ENCODE results near the gene PEPD. TPM values are rescaled to one million over a fixed set of nuclear protein-coding genes. Genes with fewer than 3 reads are reported as not detected.

The PEPD gene
- total RNA-seq, 2 experiments from 2014 or later = 23.5 to 26.2 TPM

DNA sequence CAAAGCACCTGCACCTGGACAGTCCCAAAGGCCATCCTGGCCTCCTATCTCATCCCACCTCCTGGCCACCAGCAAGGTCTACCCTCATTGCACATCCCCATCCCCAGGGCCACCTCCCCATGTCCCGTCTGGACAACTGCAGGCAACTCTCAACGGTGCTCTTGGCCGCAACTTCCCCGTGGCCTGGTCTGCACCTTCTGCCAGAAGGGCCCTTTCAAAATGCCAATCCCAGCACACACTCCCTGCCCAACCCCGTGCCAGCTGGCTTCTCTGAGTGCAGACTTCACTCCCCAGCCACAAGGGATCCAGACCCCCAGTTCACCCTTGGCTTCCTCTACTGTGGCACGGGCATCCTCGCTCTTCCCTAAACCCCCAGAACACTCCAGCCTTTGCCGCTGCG, 8.2 kb downstream of the PEPD start:
- POLR2A ChIA-PET = interaction anchor here (0.6 kb wide), 1 partner anchor 283 kb away, joined by 3 read pairs; no protein-coding TSS in a partner anchor
- Mint-ChIP-seq H3K27ac (no peak overlapping the region), H3K27me3 (no peaks in the 10 kb centered on the region), H3K9me3 (no peaks in the 10 kb centered on the region), H3K36me3 (no peaks in the 10 kb centered on the region), H3K4me3 (no peak overlapping the region), H3K4me1 (peaks cover 5% of the 10 kb centered on the region)
- DNase-seq (no peak), ATAC-seq (ENCODE audit: low read depth) (no peak)

DNA sequence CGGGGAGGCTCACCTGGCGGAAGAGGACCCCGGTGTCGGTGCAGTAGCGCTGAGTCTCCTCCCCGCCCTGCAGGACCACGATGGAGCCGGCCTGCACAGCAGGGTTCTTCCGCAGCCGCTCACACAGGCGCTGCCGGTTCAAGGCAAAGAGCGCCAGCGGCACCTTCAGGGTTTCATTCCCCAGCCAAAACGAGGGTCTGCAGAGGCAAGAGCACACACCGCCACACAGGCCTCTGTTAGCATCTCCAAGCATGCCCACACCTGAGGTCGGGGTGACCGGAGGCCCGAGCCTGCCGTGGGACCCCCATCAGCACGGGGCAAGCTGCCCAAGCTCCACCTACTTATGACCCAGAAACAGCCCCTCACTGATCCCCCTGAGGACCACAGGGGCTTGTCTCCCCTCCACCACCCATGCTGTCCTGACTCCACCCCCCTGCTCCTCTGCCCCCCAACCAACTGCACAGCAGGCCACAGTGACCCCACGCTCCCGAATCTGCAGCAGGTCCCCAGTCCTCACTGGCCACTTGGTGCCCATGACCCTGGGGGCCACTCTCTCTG, 8.9 kb downstream of the PEPD start:
- ATAC-seq (ENCODE audit: low read depth) = no peak
- H3K9me3 Mint-ChIP-seq = no peaks in the 10 kb centered on the region

DNA sequence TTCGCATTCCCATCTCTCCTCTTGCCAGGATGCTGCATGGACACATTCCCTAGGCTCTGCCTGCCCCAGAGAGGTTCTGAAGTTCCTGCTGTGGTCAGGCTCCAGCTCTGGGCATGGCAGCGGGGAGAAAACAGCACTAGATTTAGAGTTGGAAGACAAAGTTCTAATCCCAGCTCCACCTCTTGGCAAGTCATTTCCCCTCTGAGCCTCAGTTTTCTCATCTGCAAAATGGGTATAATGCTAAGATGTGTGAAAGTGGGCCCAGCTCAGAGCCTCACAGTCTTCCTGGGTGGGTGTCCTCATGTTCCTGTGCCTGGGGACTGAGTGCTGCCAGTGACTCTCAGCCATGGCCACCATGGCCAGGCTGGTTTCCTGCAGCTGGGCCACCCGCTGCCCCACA, 9.6 kb downstream of the PEPD start:
- POLR2A ChIA-PET = no interaction called here

More for the DNA sequence above, 8.9 kb downstream of the PEPD start:
- Mint-ChIP-seq H3K27ac (no peak overlapping the region), H3K36me3 (no peaks in the 10 kb centered on the region), H3K4me1 (peaks cover 5% of the 10 kb centered on the region), H3K4me3 (no peak overlapping the region), H3K27me3 (no peaks in the 10 kb centered on the region)
- POLR2A ChIA-PET = no interaction called here
- DNase-seq = no peak

DNA sequence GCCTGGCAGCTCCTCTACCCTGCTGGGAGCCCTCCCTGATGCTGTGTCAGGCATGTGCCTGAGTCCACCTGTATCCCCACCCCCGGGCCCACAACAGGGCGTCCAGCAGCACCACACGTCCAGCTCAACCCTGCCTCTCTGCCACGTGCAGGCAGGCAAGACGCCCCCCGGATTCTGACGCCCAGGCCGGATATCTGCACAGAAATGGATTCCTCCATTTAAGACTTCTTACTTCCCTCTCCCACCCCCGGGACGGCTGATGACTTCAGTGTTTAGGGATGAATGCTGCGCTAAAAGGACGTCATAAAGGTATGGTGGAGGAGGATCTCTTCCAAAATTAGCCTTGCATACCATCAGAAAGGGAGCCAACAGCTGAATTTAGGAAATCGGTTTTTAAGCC, 10.2 kb downstream of the PEPD start:
- DNase-seq (no peak), ATAC-seq (ENCODE audit: low read depth) (no peak)
- H3K36me3 Mint-ChIP-seq = no peaks in the 10 kb centered on the region
- H3K27ac Mint-ChIP-seq = no peak overlapping the region
- no peaks in the 10 kb centered on the region for H3K27me3 Mint-ChIP-seq
- POLR2A ChIA-PET = no interaction called here
- peaks cover 5% of the 10 kb centered on the region for H3K9me3 Mint-ChIP-seq
- peaks cover 6% of the 10 kb centered on the region for H3K4me1 Mint-ChIP-seq
- no peak overlapping the region for H3K4me3 Mint-ChIP-seq

More for the DNA sequence above, 9.6 kb downstream of the PEPD start:
- Mint-ChIP-seq H3K9me3 (no peaks in the 10 kb centered on the region), H3K27ac (no peak overlapping the region), H3K4me3 (no peak overlapping the region), H3K4me1 (peaks cover 5% of the 10 kb centered on the region), H3K27me3 (no peaks in the 10 kb centered on the region), H3K36me3 (no peaks in the 10 kb centered on the region)
- ATAC-seq (ENCODE audit: low read depth) (no peak), DNase-seq (no peak)

DNA sequence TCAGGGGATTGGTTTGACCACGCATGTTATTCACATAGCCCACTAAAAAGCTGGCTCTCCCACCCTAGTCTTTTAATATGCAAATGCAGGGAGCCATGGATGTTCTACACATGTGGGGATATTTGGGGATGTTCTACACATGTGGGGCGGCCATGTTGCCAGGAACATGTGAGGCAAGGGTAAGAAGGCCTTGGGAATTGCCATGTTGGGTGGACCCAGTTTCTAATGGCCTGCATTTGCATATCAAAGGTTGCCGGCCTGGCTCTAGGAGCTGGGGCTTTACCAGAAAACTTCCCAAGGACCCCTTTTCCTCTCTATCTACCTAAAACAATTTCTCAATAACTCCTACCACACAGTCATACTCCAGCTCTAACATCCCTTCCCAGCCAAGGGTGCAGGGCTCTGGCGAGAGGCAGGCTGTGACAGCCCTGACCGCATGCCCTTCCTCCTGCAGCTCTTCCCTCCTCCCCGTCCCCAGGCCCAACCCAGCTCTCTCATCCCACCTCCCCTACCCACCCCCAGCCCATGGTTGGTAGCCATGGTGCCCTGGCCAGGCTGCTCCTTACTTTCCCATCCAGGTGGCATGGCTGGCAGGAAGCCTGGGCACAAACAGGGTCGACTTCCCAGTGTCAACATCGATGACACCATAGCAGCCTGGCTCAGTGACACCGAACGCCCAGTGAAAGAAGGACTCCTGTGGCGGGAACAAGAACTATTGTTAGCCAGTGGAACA, 11.0 kb downstream of the PEPD start:
- H3K36me3 Mint-ChIP-seq = peaks cover 2% of the 10 kb centered on the region
- POLR2A ChIA-PET = no interaction called here
- peaks cover 9% of the 10 kb centered on the region for H3K9me3 Mint-ChIP-seq
- no peaks in the 10 kb centered on the region for H3K27me3 Mint-ChIP-seq
- H3K4me1 Mint-ChIP-seq = peaks cover 6% of the 10 kb centered on the region
- H3K4me3 Mint-ChIP-seq = no peak overlapping the region
- DNase-seq = no peak
- H3K27ac Mint-ChIP-seq = no peak overlapping the region
- no peak for ATAC-seq (ENCODE audit: low read depth)

DNA sequence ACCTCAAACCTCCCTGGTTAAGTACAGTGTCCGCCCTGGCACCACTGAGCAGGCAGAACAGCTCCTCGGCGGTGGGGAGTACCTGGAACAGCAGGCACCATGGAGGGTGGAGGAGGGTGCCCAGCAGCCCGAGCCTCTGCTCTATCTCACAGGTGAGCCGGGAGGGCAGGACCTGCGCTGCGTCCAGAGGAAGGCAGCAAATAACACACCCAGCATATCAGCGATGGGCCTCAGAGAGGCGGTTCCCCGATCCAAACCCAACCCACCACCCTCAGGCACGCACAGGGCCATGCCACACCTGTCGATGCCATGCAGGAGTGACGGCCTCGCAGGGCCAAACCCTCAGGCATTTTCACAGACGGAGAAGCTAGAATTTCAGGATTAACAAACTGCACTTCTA, 11.8 kb downstream of the PEPD start:
- H3K4me1 Mint-ChIP-seq = peaks cover 4% of the 10 kb centered on the region
- no peak for ATAC-seq (ENCODE audit: low read depth)
- H3K27me3 Mint-ChIP-seq = no peaks in the 10 kb centered on the region
- no peak overlapping the region for H3K27ac Mint-ChIP-seq
- no peak for DNase-seq
- POLR2A ChIA-PET = no interaction called here
- H3K4me3 Mint-ChIP-seq = no peak overlapping the region
- peaks cover 2% of the 10 kb centered on the region for H3K36me3 Mint-ChIP-seq
- peaks cover 9% of the 10 kb centered on the region for H3K9me3 Mint-ChIP-seq

DNA sequence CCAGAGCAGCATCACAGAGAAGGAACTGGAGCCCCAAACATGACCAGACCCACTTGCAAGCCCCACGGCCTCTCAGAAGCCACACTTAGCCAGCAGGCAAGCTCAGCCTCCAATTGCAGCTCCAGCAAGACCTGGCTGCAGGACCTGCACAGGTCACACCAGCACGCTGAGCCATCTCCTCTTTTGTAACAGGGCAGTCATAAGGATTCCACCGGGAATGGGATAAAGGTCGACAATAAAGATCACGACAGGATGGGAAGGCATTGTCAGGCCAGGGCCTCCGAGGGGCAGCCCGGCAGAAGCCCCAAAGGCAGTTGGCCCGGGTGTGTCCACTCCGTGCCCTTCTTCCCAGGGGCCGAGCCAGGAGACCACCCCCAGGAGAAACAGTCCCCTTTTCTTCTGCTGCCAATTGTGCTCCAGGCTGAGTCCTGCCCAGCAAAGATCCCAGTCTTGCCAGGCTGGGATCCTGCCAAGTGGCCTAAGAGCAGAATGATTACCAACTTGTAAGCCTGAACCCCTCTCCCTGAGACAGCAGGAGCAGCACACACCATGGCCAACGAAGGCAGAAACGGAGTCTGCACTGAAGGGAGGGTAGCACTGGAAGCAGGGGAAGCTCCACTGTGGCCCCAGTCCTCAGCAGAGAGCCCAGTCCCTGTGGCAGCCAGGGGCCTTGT, 12.5 kb downstream of the PEPD start:
- H3K36me3 Mint-ChIP-seq = peaks cover 2% of the 10 kb centered on the region
- no peak for ATAC-seq (ENCODE audit: low read depth)
- H3K27me3 Mint-ChIP-seq = no peaks in the 10 kb centered on the region
- peaks cover 3% of the 10 kb centered on the region for H3K4me1 Mint-ChIP-seq
- peaks cover 9% of the 10 kb centered on the region for H3K9me3 Mint-ChIP-seq
- no peak for DNase-seq
- H3K4me3 Mint-ChIP-seq = no peak overlapping the region
- H3K27ac Mint-ChIP-seq = no peak overlapping the region
- POLR2A ChIA-PET = no interaction called here

DNA sequence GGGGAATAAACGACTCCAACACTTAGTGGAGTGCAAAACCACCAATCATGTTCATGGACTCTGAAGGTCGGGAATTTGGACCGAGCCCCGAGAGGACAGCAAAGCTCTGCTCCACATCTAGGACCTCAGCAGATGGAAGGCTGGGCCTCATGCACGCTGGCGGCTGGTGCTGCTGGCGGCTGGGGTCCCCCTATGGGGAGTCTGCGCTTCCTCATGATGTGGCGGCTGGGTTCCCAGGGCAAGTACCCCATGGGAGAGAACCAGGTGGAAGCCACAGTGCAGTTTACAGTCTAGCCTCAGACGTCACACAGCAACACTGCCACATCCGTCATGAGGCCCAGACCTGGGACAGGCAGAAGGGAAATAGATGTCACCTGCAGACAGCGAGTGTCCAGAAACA, 13.2 kb downstream of the PEPD start:
- Mint-ChIP-seq H3K36me3 (peaks cover 2% of the 10 kb centered on the region), H3K4me1 (peaks cover 3% of the 10 kb centered on the region), H3K4me3 (no peak overlapping the region), H3K27ac (no peak overlapping the region), H3K27me3 (no peaks in the 10 kb centered on the region), H3K9me3 (peaks cover 9% of the 10 kb centered on the region)
- ATAC-seq (ENCODE audit: low read depth) = no peak
- POLR2A ChIA-PET = no interaction called here
- no peak for DNase-seq

DNA sequence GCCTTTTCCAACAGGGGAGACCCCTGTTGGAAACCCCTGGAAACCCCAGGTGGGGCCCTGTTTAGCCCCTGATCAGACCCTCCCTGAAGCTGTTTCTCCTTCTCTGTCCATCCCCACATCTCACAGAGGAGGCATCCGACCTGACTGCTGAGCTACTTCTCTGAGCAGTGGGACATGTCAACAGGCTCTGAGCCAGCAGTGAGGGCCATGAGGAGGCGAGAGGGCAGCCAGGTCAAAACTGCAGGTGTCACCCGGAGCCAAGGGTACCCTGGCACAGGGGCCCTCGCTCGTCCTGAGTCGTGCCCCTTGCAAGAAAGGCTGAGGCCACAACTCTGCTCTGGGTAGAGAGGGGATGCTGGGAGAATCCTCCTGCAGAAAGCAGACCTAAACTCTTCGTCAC, 13.6 kb downstream of the PEPD start:
- no peak for ATAC-seq (ENCODE audit: low read depth)
- no peak overlapping the region for H3K27ac Mint-ChIP-seq
- H3K9me3 Mint-ChIP-seq = peaks cover 9% of the 10 kb centered on the region
- peaks cover 2% of the 10 kb centered on the region for H3K4me1 Mint-ChIP-seq
- H3K27me3 Mint-ChIP-seq = no peaks in the 10 kb centered on the region
- DNase-seq = no peak
- no peak overlapping the region for H3K4me3 Mint-ChIP-seq
- POLR2A ChIA-PET = no interaction called here
- H3K36me3 Mint-ChIP-seq = peaks cover 2% of the 10 kb centered on the region

DNA sequence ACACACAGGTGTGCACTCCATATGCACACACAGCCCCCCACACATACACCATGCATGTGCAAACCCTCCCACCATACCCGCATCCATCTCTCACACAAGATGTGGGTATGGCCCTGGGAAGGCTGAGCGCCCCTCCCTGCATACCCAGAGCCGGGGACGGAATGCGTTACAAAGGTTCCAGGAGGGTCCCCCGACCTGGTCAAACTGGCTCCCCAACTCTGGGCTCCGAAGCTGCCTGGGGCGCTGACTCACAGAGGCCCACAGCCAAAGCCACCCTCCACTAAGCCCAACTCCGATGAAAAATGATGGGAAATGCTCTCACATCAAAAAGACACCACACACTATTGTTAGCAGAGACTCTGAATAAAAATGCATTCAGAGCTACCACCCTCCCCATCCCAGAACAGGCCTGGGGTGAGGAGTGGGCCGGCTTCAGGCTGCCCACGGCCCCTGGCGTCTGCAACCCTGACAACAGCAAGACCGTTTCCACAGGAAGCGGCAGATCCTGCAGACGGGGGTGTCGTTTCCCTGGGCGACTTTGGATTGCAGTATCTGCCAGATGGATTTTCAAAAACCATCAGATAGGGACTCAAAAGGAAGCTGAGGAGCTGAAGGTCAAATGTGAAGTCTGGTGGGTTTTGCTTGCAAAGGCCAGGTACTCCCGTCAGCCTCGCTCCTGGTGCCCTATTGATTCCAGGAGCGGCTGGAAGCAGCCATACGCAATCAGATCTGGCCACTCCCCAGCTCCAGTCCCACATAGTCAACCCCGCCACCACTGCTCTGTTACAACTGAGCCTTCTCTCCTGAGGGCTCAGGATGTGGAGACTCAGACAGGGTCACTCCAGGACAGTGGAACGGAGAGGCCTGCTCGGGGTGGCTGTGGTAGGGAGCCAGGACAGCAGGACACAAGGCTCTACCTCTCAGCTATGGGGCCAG, 14.3 kb downstream of the PEPD start:
- Mint-ChIP-seq H3K9me3 (peaks cover 9% of the 10 kb centered on the region), H3K36me3 (peaks cover 2% of the 10 kb centered on the region), H3K4me3 (no peak overlapping the region), H3K27ac (no peak overlapping the region), H3K4me1 (peaks cover 2% of the 10 kb centered on the region), H3K27me3 (no peaks in the 10 kb centered on the region)
- POLR2A ChIA-PET = no interaction called here
- no peak for ATAC-seq (ENCODE audit: low read depth)
- DNase-seq = no peak

DNA sequence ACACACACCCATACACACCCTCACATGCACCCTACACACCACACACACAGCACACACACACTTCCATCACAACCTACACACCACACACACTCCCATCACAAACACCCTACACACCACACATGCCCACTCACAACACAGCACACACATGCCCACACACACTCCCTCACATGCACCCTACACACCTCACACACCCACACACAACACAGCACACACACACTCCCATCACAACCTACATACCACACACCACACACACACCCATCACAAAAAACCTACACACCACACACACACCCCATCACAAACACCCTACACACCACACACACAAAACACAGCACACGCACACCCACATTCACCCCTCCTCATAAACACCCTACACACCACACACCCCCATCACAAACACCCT, 15.1 kb downstream of the PEPD start:
- Mint-ChIP-seq H3K9me3 (peaks cover 9% of the 10 kb centered on the region), H3K4me1 (peaks cover 2% of the 10 kb centered on the region), H3K27me3 (no peaks in the 10 kb centered on the region), H3K36me3 (peaks cover 2% of the 10 kb centered on the region), H3K27ac (peak overlapping the region; percentile 9), H3K4me3 (no peak overlapping the region)
- POLR2A ChIA-PET = no interaction called here
- DNase-seq = no peak
- ATAC-seq (ENCODE audit: low read depth) = no peak

DNA sequence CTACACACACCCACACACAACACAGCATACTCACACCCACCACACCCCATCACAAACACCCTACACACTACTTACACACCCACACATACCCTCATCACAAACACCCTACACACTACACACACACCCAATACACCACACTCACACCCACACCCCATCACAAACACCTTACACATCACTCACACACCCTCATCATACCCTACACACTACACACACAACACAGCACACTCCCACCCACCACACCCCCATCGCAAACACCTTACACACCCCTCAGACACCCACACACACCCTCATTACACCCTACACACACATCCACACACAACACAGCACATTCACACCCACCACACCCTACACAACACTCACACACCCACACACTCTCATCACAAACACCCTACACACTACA, 15.8 kb downstream of the PEPD start:
- Mint-ChIP-seq H3K4me1 (peaks cover 2% of the 10 kb centered on the region), H3K36me3 (peaks cover 2% of the 10 kb centered on the region), H3K9me3 (peaks cover 9% of the 10 kb centered on the region), H3K4me3 (no peak overlapping the region), H3K27me3 (no peaks in the 10 kb centered on the region), H3K27ac (no peak overlapping the region)
- POLR2A ChIA-PET = no interaction called here
- no peak for ATAC-seq (ENCODE audit: low read depth)
- no peak for DNase-seq

DNA sequence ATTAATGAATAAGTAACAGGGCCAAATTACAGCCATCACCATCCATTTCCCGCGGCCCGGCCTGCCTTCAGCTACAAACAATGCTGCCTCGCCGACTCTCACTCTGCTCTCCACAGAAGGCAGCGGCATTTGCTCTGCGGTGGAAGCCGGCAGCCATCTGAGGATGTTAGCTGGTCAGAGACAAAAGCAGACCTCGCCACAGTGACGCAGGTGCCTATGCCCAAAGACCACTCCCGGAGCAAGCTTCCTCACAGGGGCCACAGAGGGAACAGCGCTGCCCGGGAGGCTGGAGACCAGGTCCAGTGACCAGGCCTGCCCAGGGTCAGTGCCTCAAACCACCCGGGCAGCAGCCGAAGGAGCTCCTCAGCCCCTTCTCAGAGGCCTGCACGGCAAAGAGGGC, 16.4 kb downstream of the PEPD start:
- POLR2A ChIA-PET = no interaction called here
- H3K4me1 Mint-ChIP-seq = peaks cover 2% of the 10 kb centered on the region
- ATAC-seq (ENCODE audit: low read depth) (no peak), DNase-seq (no peak)
- no peak overlapping the region for H3K27ac Mint-ChIP-seq
- H3K4me3 Mint-ChIP-seq = no peak overlapping the region
- peaks cover 9% of the 10 kb centered on the region for H3K9me3 Mint-ChIP-seq
- H3K27me3 Mint-ChIP-seq = no peaks in the 10 kb centered on the region
- peaks cover 2% of the 10 kb centered on the region for H3K36me3 Mint-ChIP-seq

All from activated naive CD8-positive, alpha-beta T cell treated with anti-CD3 and anti-CD28 coated beads, Interleukin-2, amount 10 ng/mL, durations not matched to agents 7 days and 5 days (primary cell).